GM12891 (cell line): Measurements from ENCODE around the gene DAND5.

Experiments used
- PAX5 ChIP-seq: IDR thresholded peaks from 2 replicates; pipeline ENCODE4 v1.6.1; 2011; ENCODE audit warnings: low read length, moderate library complexity, mild to moderate bottlenecking; ENCODE audit not compliant: insufficient read depth, severe bottlenecking
- POLR2A ChIP-seq: IDR thresholded peaks from 2 replicates; pipeline ENCODE4 v1.6.1; 2011; ENCODE audit warnings: low read depth, low read length, control low read depth
- POLR2AphosphoS5 ChIP-seq: IDR thresholded peaks from 2 replicates; pipeline ENCODE4 v1.6.1; 2011; ENCODE audit warnings: low read depth, low read length, control low read depth
- POU2F2 ChIP-seq: IDR thresholded peaks from 2 replicates; pipeline ENCODE4 v1.6.1; 2011; ENCODE audit warnings: low read depth, mild to moderate bottlenecking, control low read depth, low read length, moderate library complexity
- SPI1 ChIP-seq: IDR thresholded peaks from 2 replicates; pipeline ENCODE4 v1.6.1; 2011; ENCODE audit warnings: low read depth, low read length, control low read depth
- TAF1 ChIP-seq: IDR thresholded peaks from 2 replicates; pipeline ENCODE4 v1.6.1; 2011; ENCODE audit warnings: low read depth, low read length, control low read depth

- TF ChIP-seq POLR2AphosphoS5 (no peak), POLR2A (no peak), TAF1 (no peak), SPI1 (no peak), POU2F2 (no peak), PAX5 (no peak)
Observed at GRCh38 chr19:13010038-13010991, 40.9 kb downstream of the DAND5 start.
